ENCODE results near the gene MTA3.
"Not testable (repeated sequence)": the region's sequence is repeated elsewhere in the genome, so short reads cannot be mapped to it uniquely, and the experiment has no call there.

MTA3 gene

GRCh38 chr2:42607101-42607637, 38.7 kb downstream of the MTA3 start:
- DNase-seq (ENCODE audit: low read depth, low spot score) = no peak

- no peak for DNase-seq (ENCODE audit: low read depth, low spot score)
These were observed 45.0 kb downstream of the MTA3 start for GRCh38 chr2:42613281-42614064.

- no peak for DNase-seq (ENCODE audit: low read depth, low spot score)
These were observed 46.4 kb downstream of the MTA3 start for GRCh38 chr2:42614838-42615237.

GRCh38 chr2:42618116-42618515, 49.7 kb downstream of the MTA3 start:
- DNase-seq (ENCODE audit: low read depth, low spot score) = no peak

GRCh38 chr2:42618972-42619371, 50.5 kb downstream of the MTA3 start:
- no peak for DNase-seq (ENCODE audit: low read depth, low spot score)

- not testable (repeated sequence) for DNase-seq (ENCODE audit: low read depth, low spot score)
These were observed 53.2 kb downstream of the MTA3 start for GRCh38 chr2:42621626-42622025.

GRCh38 chr2:42622943-42623676, 54.7 kb downstream of the MTA3 start:
- DNase-seq (ENCODE audit: low read depth, low spot score) = no peak

GRCh38 chr2:42624047-42624446, 55.6 kb downstream of the MTA3 start:
- DNase-seq (ENCODE audit: low read depth, low spot score) = no peak

GRCh38 chr2:42628024-42628423, 59.6 kb downstream of the MTA3 start:
- not testable (repeated sequence) for DNase-seq (ENCODE audit: low read depth, low spot score)

- no peak for DNase-seq (ENCODE audit: low read depth, low spot score)
These were observed 68.5 kb downstream of the MTA3 start for GRCh38 chr2:42636934-42637333.

- no peak for DNase-seq (ENCODE audit: low read depth, low spot score)
These were observed 69.8 kb downstream of the MTA3 start for GRCh38 chr2:42638080-42638784.

GRCh38 chr2:42639340-42640077, 71.1 kb downstream of the MTA3 start:
- no peak for DNase-seq (ENCODE audit: low read depth, low spot score)

GRCh38 chr2:42640261-42640660, 71.8 kb downstream of the MTA3 start:
- DNase-seq (ENCODE audit: low read depth, low spot score) = no peak

GRCh38 chr2:42642371-42642770, 73.9 kb downstream of the MTA3 start:
- DNase-seq (ENCODE audit: low read depth, low spot score) = not testable (repeated sequence)

- DNase-seq (ENCODE audit: low read depth, low spot score) = no peak
These were observed 77.1 kb downstream of the MTA3 start for GRCh38 chr2:42645551-42645950.

GRCh38 chr2:42648796-42649195, 80.4 kb downstream of the MTA3 start:
- no peak for DNase-seq (ENCODE audit: low read depth, low spot score)

GRCh38 chr2:42651057-42651456, 82.6 kb downstream of the MTA3 start:
- DNase-seq (ENCODE audit: low read depth, low spot score) = no peak

- DNase-seq (ENCODE audit: low read depth, low spot score) = no peak
These were observed 83.7 kb downstream of the MTA3 start for GRCh38 chr2:42652086-42652485.

- no peak for DNase-seq (ENCODE audit: low read depth, low spot score)
These were observed 84.6 kb downstream of the MTA3 start for GRCh38 chr2:42653039-42653438.

GRCh38 chr2:42653908-42654445, 85.5 kb downstream of the MTA3 start:
- DNase-seq (ENCODE audit: low read depth, low spot score) = no peak

- no peak for DNase-seq (ENCODE audit: low read depth, low spot score)
These were observed 89.9 kb downstream of the MTA3 start for GRCh38 chr2:42658306-42658705.

Data from brain pericyte (primary cell).